GM19193 (cell line): Measurements from ENCODE around the gene NTSR1.
A peak's percentile ranks its signal among the peaks of the same experiment; 100 is the strongest.

Experiments
- POLR2A ChIP-seq: IDR thresholded peaks from 4 replicates; pipeline ENCODE4 v1.6.1; 2011; ENCODE audit not compliant: insufficient read depth, insufficient read length; ENCODE audit errors: extremely low read depth

Gene NTSR1

DNA sequence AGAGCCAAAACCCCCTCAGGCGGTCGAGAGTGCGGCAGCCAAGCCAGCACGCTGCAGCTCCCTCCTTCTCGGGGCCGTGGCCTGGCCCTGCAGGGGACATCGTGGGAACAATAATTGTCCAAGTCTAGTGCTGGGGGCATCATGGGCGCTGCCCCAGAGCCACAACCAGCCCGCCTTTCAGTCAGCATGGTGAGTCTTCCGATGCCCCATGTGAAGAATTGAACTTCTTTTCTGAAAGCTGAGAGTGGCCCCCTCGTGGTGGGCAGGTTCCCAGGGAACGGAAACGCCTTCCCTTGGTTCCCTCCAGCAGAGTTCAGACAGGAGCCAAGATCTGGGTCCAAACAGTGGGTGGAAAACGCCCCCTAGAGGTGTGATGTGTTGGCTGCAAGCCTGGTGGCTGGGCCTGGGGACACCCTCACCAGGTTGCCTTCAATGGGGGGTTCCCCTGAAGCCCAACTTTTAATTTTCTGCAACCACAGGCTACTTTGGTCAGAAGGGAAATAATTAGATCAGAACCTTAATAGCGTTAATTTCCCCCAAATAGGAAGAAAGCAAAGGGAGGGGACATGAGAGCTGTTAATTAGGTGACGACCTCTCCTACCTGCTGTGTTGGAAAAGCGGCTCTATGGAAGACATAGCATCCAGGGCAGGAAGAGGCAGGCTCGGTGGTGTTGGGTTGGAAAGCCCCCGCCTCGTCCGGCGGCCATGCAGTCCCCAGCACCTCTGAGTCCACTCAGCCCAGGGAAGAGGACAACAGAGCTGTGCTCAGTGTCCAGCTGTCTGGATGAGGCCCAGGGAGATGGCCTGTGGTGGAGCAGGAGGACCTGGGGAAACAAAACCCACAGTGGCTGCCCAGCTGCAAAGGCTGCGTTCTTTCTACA, 82.9 kb downstream of the NTSR1 start:
- TF ChIP-seq POLR2A: no peak

DNA sequence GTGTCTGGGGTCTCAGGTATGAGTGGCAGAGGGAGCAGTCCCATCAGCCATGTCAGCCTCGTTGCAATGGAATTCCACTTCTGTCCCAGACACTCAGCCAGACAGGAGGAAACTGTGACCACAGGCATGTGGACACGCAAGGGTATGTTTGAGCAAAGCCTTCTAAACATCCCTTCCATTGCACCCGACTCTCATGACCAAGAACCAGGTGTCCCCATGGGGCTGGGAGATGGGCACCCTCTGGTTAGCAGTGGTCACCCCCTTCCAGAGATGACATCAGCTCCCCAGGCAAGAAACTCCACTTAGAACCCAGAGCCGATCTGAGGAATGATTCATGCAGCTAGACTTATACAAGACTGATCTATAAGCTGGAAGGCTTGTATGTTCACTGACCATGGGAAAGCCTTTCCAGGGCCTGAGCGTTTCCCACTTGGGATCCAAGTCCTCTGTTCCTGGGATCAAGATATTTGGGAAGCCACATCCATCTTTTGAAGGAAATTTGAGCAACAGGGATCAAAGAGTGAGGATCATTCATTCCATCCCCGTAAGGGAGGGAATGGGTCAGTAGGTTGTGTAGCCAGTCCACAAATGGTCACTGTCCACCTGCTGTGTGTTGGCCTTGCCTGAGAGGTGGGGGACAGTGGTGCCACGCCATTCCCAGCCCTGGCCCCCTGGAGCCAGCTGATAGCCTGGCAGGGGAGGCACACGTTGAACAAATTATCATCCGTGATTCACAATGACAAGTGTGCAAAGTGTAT, 83.7 kb downstream of the NTSR1 start:
- TF ChIP-seq POLR2A: no peak

DNA sequence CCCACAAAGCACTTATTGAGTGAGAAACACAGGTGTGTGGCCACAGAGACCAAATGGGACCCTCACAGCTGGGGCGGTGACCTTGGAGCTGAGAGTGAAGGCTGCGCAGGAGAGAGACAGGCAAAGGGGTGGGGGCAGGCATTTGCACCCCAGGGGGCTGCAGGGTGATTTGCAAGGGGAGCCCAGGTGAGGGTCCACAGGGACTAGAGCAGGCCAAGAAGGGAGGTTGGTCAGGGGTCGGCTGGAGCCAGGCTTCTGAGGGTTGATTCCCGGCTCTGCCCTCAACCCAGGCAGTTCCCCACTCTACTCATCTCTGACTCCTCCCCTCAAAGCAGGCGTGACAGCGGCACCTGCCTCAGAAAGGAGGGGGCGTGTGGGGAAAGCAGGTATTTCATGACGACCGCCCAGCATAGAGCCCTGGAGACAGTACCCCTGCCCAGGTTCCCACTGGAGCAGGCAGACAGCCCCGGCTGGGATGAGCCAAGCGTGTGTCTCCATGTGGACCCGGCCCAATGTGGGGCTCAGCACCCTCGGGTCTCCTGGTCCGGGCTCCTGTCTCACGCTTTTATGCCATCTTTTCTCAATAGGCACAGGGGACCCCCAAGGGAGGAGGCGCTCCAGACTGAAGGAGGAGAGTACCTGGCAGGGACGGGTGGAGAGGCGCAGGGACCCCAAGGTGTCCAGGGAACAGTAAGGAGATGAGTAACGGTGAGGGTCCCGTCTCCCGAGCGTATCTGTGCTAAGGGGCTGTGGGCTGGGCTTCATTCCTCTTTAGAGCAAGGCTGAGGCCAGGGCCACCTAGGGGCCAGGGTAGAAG, 84.5 kb downstream of the NTSR1 start:
- no peak for TF ChIP-seq POLR2A

DNA sequence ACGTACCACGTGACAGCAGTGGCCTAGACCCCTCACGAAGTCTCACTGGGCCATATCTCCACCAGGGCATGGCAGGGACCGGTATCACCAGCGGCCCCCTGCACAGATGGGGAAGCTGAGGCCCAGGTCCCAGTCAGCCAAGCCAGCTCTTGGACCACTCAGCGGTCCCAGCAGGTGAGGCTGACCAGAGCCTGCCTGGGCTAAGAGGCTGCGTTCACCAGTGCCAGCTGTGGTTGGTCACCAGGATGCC, 85.0 kb downstream of the NTSR1 start:
- no peak for TF ChIP-seq POLR2A

DNA sequence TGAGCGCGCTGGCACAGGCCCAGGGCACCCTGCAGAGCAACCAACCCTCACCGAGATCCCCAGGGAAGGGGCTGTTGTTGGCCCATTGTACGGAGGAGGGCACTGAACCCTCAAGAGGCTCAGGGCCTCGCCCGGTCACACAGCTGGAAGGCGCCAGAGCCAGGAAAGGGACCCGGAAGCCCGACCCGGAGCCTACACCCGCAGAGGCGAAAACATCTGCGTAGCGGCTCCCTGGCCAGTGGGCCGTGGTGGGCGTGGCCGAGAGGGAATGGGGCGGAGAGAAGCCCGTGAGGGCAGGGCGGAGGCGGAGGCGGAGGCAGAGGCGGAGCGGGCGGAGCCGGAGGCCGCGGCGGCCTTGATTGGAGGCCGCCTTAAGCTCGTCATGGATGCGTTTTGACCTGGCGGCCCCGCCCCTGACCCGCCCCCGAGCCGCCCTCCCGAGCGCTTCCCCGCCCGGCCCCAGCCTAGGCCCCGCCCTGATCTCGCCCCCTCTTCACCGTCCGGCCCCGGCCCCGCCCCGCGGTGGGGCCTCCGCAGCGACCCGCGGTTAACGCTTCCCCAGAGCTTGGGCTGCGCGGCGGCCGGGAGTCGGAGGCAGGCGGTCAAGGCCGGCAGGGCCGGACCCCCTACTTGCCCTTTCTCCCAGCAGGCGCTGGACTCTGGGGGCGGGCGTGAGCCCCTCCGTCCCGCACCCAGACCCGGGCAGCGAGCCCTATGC, 85.5 kb downstream of the NTSR1 start:
- TF ChIP-seq POLR2A: peak; percentile 74

DNA sequence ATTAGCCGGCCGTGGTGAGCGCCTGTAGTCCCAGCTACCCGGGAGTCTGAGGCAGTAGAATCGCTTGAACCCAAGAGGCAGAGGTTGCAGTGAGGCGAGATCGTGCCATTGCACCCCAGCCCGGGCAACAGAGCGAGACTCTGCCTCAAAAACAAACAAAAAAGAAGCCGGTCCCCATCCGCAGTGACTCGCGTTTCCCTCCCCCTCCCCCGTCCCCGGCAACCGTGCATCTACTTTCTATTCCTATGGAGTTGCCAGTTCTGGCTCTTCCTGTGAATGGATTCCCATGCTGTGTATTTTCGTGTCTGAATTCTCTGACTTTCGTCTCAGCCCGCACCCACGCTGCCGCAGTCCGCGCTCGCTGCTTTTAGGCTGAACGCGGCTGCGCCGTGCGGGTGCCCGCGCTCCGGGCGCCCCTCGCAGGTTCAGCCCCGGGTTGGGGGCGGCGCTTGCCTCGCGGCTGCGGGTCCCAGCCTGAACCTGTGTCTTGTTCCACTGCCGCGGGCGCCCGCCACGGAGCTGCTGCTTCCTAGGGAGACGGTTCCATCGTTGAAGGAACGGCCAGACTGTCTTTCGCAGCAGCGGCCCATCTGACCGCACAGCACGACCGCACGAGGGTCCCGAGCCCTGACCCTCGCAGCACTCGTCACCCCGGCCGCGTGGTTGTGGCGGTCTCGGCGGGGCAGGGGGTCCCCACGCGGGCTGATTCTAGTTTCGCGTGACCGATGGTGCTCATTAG, 86.6 kb downstream of the NTSR1 start:
- TF ChIP-seq POLR2A: no peak

DNA sequence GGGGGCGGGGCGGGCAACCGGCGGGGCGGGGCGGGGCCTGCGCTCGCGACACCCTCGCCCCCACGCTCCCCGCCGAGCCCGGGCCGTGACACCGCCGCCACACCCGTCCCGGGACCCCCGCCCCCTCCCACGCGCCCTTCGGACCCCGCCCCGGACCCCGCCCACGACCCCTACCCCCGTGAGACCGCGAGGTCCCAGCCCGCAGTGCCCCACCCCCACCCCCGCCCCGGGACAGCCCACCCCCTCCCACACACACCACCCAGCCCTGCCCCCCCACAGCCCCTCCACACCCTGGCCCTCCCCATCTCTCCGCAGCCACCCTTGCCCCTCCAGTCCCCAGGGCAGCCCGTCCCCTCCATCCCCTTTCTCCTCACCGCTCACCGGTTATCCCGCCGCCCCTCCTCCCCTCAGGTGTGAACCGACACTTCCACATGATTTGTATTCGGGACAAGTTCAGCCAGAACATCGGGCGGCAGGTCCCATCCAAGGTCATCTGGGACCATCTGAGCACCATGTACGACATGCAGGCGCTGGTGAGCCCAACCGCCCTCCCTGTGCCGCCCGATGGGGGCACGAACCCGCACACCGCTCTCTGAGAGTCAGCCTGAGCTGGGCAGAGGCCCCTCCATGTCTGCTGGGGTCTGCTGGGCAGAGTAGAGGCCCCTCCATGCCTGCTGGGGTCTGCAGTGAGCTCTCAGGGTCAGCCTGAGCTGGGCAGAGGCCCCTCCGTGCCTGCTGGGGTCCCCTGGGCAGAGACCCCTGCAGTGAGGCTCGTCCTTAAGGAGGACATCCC, 88.3 kb downstream of the NTSR1 start:
- no peak for TF ChIP-seq POLR2A

DNA sequence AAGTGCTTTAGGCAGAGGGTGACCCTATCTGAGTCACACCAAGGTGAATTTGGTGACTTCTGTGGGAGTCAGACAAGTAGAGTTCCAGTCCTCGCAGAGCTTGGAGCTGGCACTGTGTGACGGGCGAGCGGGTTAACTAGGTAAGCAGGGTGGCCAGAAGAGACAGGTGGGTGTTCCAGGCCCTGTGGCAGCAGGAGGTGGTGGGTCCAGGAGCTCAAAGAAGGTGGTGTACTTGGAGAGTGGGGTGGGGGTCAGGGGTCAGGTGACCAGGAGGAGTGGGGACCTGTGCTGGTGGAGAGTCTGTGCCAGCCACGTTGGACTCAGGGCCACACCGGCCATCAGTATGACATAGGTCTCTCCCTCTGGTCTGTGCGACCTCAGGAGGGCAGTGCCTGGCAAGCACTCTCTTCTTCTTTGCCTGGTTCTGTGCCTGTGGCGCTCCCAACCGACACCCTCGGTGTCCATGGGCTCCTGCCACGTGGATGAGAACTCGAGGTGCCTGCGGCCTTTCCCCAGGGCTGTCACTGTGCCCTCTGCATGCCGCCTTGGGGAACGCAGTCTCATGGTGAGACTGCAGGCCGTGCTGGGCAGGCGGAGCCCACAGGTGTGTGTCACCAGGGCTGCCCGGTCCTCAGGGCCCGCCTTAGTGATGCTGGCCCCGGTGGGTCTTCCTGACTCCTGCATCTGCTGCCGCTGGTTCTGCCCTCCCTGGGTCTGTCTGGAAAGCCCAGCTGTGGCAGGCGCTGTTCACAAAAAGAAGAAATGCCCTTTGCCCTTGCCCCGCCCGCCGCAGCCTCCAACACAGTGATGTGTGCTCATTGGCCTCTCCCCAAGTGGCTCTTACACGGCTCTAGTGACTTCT, 89.3 kb downstream of the NTSR1 start:
- no peak for TF ChIP-seq POLR2A

DNA sequence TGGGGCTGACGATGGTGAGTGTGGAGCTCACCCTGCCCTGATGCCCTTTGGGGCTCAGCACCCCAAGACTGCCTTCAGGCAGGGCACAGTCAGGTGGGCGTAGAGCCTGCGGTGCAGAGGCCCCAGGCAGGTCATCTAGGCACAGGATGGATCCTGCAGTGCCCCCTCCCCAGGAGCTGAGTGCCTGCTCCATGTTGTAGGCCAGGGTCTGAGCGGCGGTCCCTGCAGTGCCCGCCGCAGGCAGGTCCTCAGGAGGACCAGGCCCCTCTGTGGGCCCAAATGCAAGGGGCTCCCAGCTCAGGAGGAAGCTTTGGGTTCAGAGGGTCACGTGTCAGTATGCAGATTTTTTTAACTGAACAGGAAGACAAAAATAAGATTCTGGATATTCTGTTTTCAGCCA, 90.4 kb downstream of the NTSR1 start:
- no peak for TF ChIP-seq POLR2A

DNA sequence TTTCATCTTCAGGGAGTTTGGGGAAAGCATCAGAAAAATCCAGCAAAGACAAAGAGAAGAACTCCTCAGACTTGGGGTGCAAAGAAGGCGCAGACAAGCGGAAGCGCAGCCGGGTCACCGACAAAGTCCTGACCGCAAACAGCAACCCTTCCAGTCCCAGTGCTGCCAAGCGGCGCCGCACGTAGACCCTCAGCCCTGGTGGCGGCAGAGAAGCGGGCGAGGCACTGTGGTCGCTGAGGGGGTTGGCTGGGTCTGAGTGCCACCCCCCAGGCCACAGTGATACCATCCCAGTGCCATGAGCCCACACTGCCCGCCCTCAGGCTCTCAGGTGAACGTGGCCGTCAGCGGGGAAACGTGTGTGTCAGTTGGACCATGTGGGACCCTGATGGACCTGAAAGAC, 90.8 kb downstream of the NTSR1 start:
- no peak for TF ChIP-seq POLR2A

DNA sequence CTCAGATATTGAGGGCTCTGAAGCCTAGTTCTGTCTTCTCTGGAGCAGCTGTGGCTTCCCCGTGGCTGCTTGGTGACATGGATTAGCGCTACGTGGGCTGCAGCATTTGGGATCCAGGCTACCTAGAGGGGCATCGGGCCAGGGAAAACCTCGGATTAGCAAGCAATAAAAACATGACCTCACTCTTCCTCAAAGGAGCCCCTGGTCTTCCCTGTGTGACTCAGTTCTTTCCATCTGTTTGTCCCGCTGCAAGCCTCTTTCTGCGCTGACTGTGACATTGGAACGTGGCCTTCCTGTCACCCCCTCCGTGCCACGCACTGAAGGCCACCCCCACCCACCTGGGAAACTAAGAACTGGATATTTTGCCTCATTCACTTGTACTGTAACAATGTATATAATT, 91.2 kb downstream of the NTSR1 start:
- no peak for TF ChIP-seq POLR2A
